Melanocyte of skin (primary cell): ENCODE measurements around the gene CLIP2. TPM values are rescaled to one million over a fixed set of nuclear protein-coding genes. Genes with fewer than 3 reads are reported as not detected.

Source experiments
- total RNA-seq, 2 donors: library from RNA; depleted of rRNA; stranded (reverse); fragments of >200 nt; gene quantifications; 2 replicates each; pipeline ENCODE4 v1.2.3, GENCODE V29; 2012

Gene CLIP2
- 10 to 100 TPM; 20.3 to 27.9 TPM for total RNA-seq

GRCh38 chr7:74289018-74289658, at the start of gene CLIP2:
Gene CLIP2 (plus strand): TSS chr7:74289407. CDS start chr7:74317547, 28,140 bp downstream.

DNA sequence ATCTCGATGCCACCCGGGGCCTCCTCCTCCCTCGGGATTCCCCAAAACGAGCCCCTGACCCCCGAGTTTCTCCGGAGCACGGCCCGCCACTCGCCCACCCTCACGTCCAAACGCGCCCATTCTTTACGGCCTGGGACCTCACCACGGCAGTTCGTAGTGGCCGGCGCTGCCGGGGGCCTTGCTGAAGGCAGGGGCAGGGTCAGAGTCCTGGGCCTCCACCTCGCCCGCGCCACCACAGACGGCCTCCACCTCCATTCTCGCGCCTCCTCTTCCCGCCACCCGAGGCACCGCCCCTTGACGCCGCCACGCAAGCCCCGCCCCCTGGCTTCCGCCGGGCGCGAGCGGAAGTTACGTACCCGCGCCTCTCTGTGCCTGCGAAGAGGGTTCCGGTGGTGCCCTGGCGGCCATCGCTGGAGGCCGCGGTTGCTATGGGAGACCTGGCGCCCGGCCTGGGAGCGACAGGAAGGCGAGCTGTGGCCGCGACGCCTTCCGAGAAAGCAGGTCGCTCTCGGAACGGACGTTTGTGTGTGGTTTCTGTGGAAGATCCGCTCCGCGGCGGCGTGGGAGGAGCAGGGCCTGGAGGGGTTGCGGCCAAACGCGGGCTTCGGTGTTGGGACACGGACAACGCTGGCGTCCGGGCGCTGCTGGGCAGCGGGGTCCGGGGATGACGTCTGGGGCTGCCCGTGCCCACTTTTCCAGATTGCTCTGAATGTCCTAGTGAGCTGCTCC, 34.9 kb upstream of the CLIP2 start, which contains the start of gene RFC2:
Gene RFC2 (minus strand): TSS at position 271 of the 729 bp plus-strand sequence. CDS start 16 bp downstream, at position 255.

GRCh38 chr7:74453322-74454011, 164.3 kb downstream of the CLIP2 start, which contains the start of gene GTF2IRD1:
Gene GTF2IRD1 (plus strand): TSS chr7:74453906. CDS start chr7:74508081, 54,175 bp downstream.

Other genes starting within 250 kb of the CLIP2 start
- 10 to 100 TPM; 16.2 to 40.3 TPM for gene LIMK1, start 205.6 kb upstream of the CLIP2 start, total RNA-seq
- gene EIF4H, start 115.1 kb upstream of the CLIP2 start, total RNA-seq: 100 to 1,000 TPM; 155 to 239 TPM
- under 1 TPM; 0.33 to 0.34 TPM for gene LAT2, start 79.4 kb upstream of the CLIP2 start, total RNA-seq
- gene RFC2, start 35.0 kb upstream of the CLIP2 start, total RNA-seq: 10 to 100 TPM; 24.4 to 66.6 TPM
- 1 to 10 TPM; 6.5 to 7.7 TPM for gene GTF2IRD1, start 164.5 kb downstream of the CLIP2 start, total RNA-seq